Measurements from ENCODE around the gene FAF1.
"Not testable (repeated sequence)": the region's sequence is repeated elsewhere in the genome, so short reads cannot be mapped to it uniquely, and the experiment has no call there.

FAF1 gene

DNA sequence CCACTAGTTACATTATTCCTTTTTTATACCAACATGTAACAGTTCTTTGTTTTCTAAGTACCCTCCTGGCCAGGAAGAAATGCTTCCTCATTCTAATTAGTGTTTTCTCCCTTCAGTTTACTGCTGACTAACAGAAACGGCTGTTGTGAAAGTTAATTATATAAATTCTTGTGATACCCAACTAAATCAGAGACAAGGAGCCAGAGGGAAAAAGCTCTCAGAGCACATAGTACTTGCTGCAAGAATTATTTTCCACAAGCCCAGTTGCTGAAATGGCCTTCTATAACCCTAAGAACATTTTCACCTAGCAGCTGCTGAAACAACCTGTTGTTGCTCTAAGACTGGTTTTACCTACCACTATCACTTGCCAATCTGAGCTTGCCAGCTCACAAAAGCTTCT is 82.4 kb downstream of the FAF1 start:
- ChIA-PET POLR2A (no interaction called here), CTCF (interaction anchor here (0.7 to 9.2 kb wide), 5 partner anchors 9 to 313 kb away, joined by 3 to 138 read pairs (median 5); no protein-coding TSS in a partner anchor)
- DNase-seq (ENCODE audit: extremely low spot score) = no peak
- no peak for TF ChIP-seq CTCF (IDR thresholded peaks at IDR 0.05; ENCODE audit: control extremely low read depth, extremely low read depth, low read depth, missing control alignments)

DNA sequence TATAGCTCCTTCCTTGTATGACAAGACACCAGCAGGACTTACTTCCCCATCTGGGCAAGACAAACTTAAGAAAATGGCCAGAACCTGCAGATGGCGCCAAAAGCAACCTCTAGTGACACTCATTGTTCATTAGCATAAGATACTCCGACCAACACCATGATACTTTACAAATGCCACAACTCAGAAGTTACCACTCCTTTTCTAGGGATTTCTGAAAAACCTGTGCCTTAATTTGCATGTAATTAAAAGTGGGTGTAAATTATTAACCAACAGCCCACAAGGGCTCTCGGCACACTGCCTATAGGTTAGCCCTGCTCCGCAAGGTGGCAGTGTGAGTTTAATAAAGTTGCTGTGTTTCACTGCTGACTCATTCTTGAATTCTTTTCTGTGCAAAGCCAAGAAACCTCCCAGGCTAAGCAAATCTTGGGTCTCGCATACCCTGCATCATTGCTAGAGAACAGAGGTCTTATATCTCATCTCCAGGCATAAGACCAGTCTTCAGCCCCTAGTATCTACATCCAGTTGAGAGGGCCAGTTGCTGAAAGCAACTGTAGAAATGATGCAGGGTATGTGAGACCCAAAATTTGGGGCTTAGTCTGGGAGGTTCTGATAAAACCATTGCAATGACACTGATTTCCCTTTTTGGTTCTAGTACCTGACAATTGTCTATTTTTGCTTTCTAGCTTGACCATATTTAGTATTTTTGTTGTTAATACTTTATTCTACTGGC is 86.4 kb downstream of the FAF1 start:
- ChIA-PET POLR2A (no interaction called here), CTCF (interaction anchor here (0.6 to 9.2 kb wide), 43 partner anchors 8 to 896 kb away, joined by 3 to 138 read pairs (median 4); partner anchors contain the start of genes CDKN2C and FAF1)
- peak; percentile 76 for TF ChIP-seq CTCF (IDR thresholded peaks at IDR 0.05; ENCODE audit: control extremely low read depth, extremely low read depth, low read depth, missing control alignments)
- peak; percentile 62 for DNase-seq (ENCODE audit: extremely low spot score)

DNA sequence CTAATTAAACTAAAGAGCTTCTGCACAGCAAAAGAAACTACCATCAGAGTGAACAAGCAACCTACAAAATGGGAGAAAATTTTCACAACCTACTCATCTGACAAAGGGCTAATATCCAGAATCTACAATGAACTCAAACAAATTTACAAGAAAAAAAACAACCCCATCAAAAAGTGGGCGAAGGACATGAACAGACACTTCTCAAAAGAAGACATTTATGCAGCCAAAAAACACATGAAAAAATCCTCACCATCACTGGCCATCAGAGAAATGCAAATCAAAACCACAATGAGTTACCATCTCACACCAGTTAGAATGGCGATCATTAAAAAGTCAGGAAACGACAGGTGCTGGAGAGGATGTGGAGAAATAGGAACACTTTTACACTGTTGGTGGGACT is 95.2 kb downstream of the FAF1 start:
- CTCF ChIA-PET; DNase-seq (ENCODE audit: extremely low spot score); POLR2A ChIA-PET: not testable (repeated sequence)

- POLR2A ChIA-PET = no interaction called here
- DNase-seq (ENCODE audit: extremely low spot score) = no peak
- CTCF ChIA-PET = interaction anchor here (1.4 kb wide), 1 partner anchor 10 kb away, joined by 5 read pairs; no protein-coding TSS in a partner anchor
- TF ChIP-seq CTCF (IDR thresholded peaks at IDR 0.05; ENCODE audit: control extremely low read depth, extremely low read depth, low read depth, missing control alignments) = no peak
These were observed 98.3 kb downstream of the FAF1 start for GRCh38 chr1:50861772-50862171.

DNA sequence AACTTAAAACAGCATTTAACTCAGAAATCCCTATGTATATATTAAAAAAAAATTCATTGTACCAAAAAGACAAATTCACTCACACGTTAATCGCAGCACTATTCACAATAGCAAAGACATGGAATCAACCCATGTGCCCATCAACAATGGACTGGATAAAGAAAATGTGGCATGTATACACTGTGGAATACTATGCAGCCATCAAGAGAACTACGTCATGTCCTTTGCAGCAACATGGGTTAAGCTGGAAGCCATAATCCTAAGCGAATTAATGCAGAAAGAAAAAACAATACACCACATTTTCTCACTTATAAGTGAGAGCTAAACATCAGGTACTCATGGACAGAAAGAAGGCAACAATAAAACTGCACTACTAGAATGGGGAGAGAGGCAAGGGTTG is 99.4 kb downstream of the FAF1 start:
- TF ChIP-seq CTCF (IDR thresholded peaks at IDR 0.05; ENCODE audit: control extremely low read depth, extremely low read depth, low read depth, missing control alignments) = no peak
- POLR2A ChIA-PET = no interaction called here
- CTCF ChIA-PET = interaction anchor here (1.6 kb wide), 1 partner anchor 13 kb away, joined by 3 read pairs; no protein-coding TSS in a partner anchor
- no peak for DNase-seq (ENCODE audit: extremely low spot score)

- no peak for TF ChIP-seq CTCF (IDR thresholded peaks at IDR 0.05; ENCODE audit: control extremely low read depth, extremely low read depth, low read depth, missing control alignments)
These were observed 99.8 kb downstream of the FAF1 start for GRCh38 chr1:50860256-50860655.

GRCh38 chr1:50859657-50860056 is 100.4 kb downstream of the FAF1 start:
- ChIA-PET CTCF (interaction anchor here (1.6 kb wide), 1 partner anchor 14 kb away, joined by 3 read pairs; no protein-coding TSS in a partner anchor), POLR2A (no interaction called here)
- no peak for TF ChIP-seq CTCF (IDR thresholded peaks at IDR 0.05; ENCODE audit: control extremely low read depth, extremely low read depth, low read depth, missing control alignments)
- no peak for DNase-seq (ENCODE audit: extremely low spot score)

More at GRCh38 chr1:50860256-50860655, 99.8 kb downstream of the FAF1 start:
- no peak for DNase-seq (ENCODE audit: extremely low spot score)
- POLR2A ChIA-PET = no interaction called here
- CTCF ChIA-PET = interaction anchor here (1.6 kb wide), 1 partner anchor 13 kb away, joined by 3 read pairs; no protein-coding TSS in a partner anchor

Data from GM10248 (cell line).